CD14-positive monocyte (primary cell): Measurements from ENCODE around the gene DPP6. TPM values are rescaled to one million over a fixed set of nuclear protein-coding genes. Genes with fewer than 3 reads are reported as not detected.

Experiments
- DNase-seq, 3 donors: peaks; one replicate each; pipeline ENCODE4 v3.0.0-alpha.2; 2011 to 2022
- H2AFZ ChIP-seq: 2 replicates; pipeline ENCODE4 v1.6.0; 2012; ENCODE audit warnings: mild to moderate bottlenecking, low read depth, low read length, inconsistent platforms; ENCODE audit not compliant: insufficient read depth, poor library complexity, severe bottlenecking
- H3K27ac ChIP-seq, 2 donors: 1 replicate in 1 of 2; 2 replicates in 1 of 2; pipeline ENCODE4 v1.5.1; 2012 to 2013; ENCODE audit warnings: low read length in 2 of 2, control low read depth in 1 of 2, inconsistent platforms in 1 of 2, low read depth in 1 of 2, mild to moderate bottlenecking in 1 of 2
- H3K27me3 ChIP-seq, 2 donors: one replicate each; pipeline versions ENCODE4 v1.6.0 to v1.6.1; 2011 to 2013; ENCODE audit warnings: low read length in 2 of 2; ENCODE audit not compliant: control insufficient read depth in 2 of 2, insufficient read depth in 2 of 2
- H3K36me3 ChIP-seq, 2 donors: replicated peaks in 1 of 2; 1 replicate in 1 of 2; 2 replicates in 1 of 2; pipeline versions ENCODE4 v1.5.1 to v1.6.1; 2012 to 2013; ENCODE audit warnings: low read length in 2 of 2, control low read depth in 1 of 2, inconsistent platforms in 1 of 2, mild to moderate bottlenecking in 1 of 2; ENCODE audit not compliant: insufficient read depth in 2 of 2, control insufficient read depth in 1 of 2
- H3K4me1 ChIP-seq, 2 donors: 1 replicate in 1 of 2; 2 replicates in 1 of 2; pipeline versions ENCODE4 v1.5.1 to v1.6.1; 2012 to 2013; ENCODE audit warnings: low read length in 2 of 2, control low read depth in 1 of 2, inconsistent platforms in 1 of 2, mild to moderate bottlenecking in 1 of 2, moderate library complexity in 1 of 2; ENCODE audit not compliant: insufficient read depth in 2 of 2, control insufficient read depth in 1 of 2
- H3K4me2 ChIP-seq: replicated peaks from 2 replicates; pipeline ENCODE3; 2012; ENCODE audit warnings: low read length, moderate library complexity, mild to moderate bottlenecking; ENCODE audit not compliant: poor library complexity, severe bottlenecking; ENCODE audit errors: extremely low read depth
- H3K4me3 ChIP-seq, 3 experiments: fragments of 200-600 bp in 1 of 3; sonication (generic) in 1 of 3; replicated peaks in 1 of 3; 1 replicate in 2 of 3; 2 replicates in 1 of 3; pipeline ENCODE4 v1.5.1; 2011 to 2013; ENCODE audit warnings: low read length in 3 of 3, mild to moderate bottlenecking in 3 of 3, control low read depth in 2 of 3, low read depth in 2 of 3, inconsistent platforms in 1 of 3, moderate library complexity in 1 of 3
- H3K79me2 ChIP-seq: 2 replicates; pipeline ENCODE4 v1.6.0; 2012; ENCODE audit warnings: mild to moderate bottlenecking, control low read depth, inconsistent platforms, low read length, moderate library complexity; ENCODE audit not compliant: insufficient read depth
- H3K9ac ChIP-seq: 2 replicates; pipeline ENCODE4 v1.6.0; 2017; ENCODE audit warnings: low read length, mild to moderate bottlenecking; ENCODE audit not compliant: insufficient read depth, poor library complexity, severe bottlenecking
- H3K9me3 ChIP-seq, 2 donors: replicated peaks in 1 of 2; 1 replicate in 1 of 2; 2 replicates in 1 of 2; pipeline versions ENCODE4 v1.5.1 to v1.6.1; 2012 to 2013; ENCODE audit warnings: low read length in 2 of 2, control low read depth in 1 of 2; ENCODE audit not compliant: control insufficient read depth in 1 of 2, insufficient read depth in 1 of 2
- H4K20me1 ChIP-seq: 2 replicates; pipeline ENCODE4 v1.6.0; 2012; ENCODE audit warnings: mild to moderate bottlenecking, low read length, control low read depth, moderate library complexity; ENCODE audit not compliant: insufficient read depth
- H3K27ac Mint-ChIP-seq, 7 donors: one replicate each; pipeline ENCODE4 v1.8.0; 2020; ENCODE audit warnings: mild to moderate bottlenecking in 7 of 7, mixed read lengths in 7 of 7, moderate library complexity in 6 of 7, inconsistent platforms in 2 of 7
- H3K27me3 Mint-ChIP-seq, 3 donors: one replicate each; pipeline ENCODE4 v1.8.0; 2021 to 2022; ENCODE audit warnings: low read depth in 3 of 3, mild to moderate bottlenecking in 3 of 3, mixed read lengths in 3 of 3, moderate library complexity in 3 of 3, inconsistent platforms in 1 of 3
- H3K36me3 Mint-ChIP-seq, 2 donors: one replicate each; pipeline ENCODE4 v1.8.0; 2020; ENCODE audit warnings: mixed read lengths in 2 of 2, inconsistent platforms in 1 of 2, mild to moderate bottlenecking in 1 of 2
- H3K4me1 Mint-ChIP-seq: one replicate; pipeline ENCODE4 v1.8.0; 2020; ENCODE audit warnings: mild to moderate bottlenecking, mixed read lengths
- H3K4me3 Mint-ChIP-seq, 2 donors: one replicate each; pipeline ENCODE4 v1.8.0; 2020; ENCODE audit warnings: mild to moderate bottlenecking in 2 of 2, mixed read lengths in 2 of 2, moderate library complexity in 1 of 2
- H3K9me3 Mint-ChIP-seq, 7 donors: one replicate each; pipeline ENCODE4 v1.8.0; 2020 to 2022; ENCODE audit warnings: mixed read lengths in 7 of 7, mild to moderate bottlenecking in 6 of 7, moderate library complexity in 6 of 7, inconsistent platforms in 2 of 7
- WGBS: methylation state at CpG from one replicate; pipeline ENCODE4 v1.1.5; 2013; ENCODE audit warnings: missing lambda C conversion rate; ENCODE audit not compliant: insufficient coverage; 5-methylcytosine and 5-hydroxymethylcytosine counted together
- intact Hi-C, 2 donors: fragments of 100-400 bp; cut with micrococcal nuclease; formaldehyde crosslinking; loops; one replicate each; pipeline versions ENCODE4 v1.15.0 to v1.15.1; 2023
- polyA plus RNA-seq, 3 donors: library from polyadenylated mRNA; depleted of rRNA in 1 of 3; unstranded in 2 of 3; stranded (reverse) in 1 of 3; fragments of 300-500 nt in 2 of 3; fragments of >200 nt in 1 of 3; fragmentation: Illumina TruSeq in 2 of 3; gene quantifications; 1 replicate in 2 of 3; 2 replicates in 1 of 3; pipeline ENCODE4 v1.2.3, GENCODE V29; 2012 to 2021
- TF ChIP-seq, protein P1 (sequence below): fragments of 200-600 bp; IDR thresholded peaks from one replicate; pipeline ENCODE4 v1.8.0; 2022; ENCODE audit warnings: antibody characterized with exemption, mild to moderate bottlenecking

DPP6 gene
- polyA plus RNA-seq, 3 donors, result not detected

DNA sequence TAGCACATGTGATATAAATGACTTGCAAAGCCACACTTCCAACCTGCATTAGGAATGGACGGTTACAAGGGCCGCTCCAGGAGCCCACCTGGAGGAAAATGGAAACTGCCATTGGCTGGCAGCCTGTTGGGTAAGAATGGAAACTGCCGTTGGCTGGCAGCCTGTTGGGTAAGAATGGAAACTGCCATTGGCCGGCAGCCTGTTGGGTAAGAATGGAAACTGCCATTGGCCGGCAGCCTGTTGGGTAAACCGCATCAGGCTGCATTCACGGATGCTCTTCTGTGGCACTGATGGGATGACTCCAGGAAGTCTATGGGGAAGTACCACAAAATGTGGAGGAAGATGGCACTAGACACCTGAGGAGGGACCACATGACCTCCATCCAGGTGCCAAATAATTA, 143.1 kb downstream of the DPP6 start:
- TF ChIP-seq, protein P1, sequence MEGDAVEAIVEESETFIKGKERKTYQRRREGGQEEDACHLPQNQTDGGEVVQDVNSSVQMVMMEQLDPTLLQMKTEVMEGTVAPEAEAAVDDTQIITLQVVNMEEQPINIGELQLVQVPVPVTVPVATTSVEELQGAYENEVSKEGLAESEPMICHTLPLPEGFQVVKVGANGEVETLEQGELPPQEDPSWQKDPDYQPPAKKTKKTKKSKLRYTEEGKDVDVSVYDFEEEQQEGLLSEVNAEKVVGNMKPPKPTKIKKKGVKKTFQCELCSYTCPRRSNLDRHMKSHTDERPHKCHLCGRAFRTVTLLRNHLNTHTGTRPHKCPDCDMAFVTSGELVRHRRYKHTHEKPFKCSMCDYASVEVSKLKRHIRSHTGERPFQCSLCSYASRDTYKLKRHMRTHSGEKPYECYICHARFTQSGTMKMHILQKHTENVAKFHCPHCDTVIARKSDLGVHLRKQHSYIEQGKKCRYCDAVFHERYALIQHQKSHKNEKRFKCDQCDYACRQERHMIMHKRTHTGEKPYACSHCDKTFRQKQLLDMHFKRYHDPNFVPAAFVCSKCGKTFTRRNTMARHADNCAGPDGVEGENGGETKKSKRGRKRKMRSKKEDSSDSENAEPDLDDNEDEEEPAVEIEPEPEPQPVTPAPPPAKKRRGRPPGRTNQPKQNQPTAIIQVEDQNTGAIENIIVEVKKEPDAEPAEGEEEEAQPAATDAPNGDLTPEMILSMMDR, result no peak
- Histone ChIP-seq H3K36me3 (no peaks in the 10 kb centered on the region), H3K79me2 (no peaks in the 10 kb centered on the region), H3K4me1 (no peaks in the 10 kb centered on the region), H3K4me2 (no peak overlapping the region), H2AFZ (no peak overlapping the region), H3K9ac (no peak overlapping the region), H3K27ac (no peak overlapping the region), H3K4me3 (no peak overlapping the region), H3K9me3 (peaks cover 6 to 8% of the 10 kb centered on the region in 2 donors), H4K20me1 (no peaks in the 10 kb centered on the region), H3K27me3 (no peaks in the 10 kb centered on the region)
- DNase-seq, result no peak
- Mint-ChIP-seq H3K4me3 (no peak overlapping the region), H3K27me3 (no peaks in the 10 kb centered on the region), H3K4me1 (no peaks in the 10 kb centered on the region), H3K27ac (no peak overlapping the region), H3K36me3 (no peaks in the 10 kb centered on the region), H3K9me3 (peaks cover 3 to 38% (median 11%) of the 10 kb centered on the region in 7 donors)
- WGBS, result 96% methylated on average over 7 of the region's 7 CpGs
- intact Hi-C loops, result no loop called here

DNA sequence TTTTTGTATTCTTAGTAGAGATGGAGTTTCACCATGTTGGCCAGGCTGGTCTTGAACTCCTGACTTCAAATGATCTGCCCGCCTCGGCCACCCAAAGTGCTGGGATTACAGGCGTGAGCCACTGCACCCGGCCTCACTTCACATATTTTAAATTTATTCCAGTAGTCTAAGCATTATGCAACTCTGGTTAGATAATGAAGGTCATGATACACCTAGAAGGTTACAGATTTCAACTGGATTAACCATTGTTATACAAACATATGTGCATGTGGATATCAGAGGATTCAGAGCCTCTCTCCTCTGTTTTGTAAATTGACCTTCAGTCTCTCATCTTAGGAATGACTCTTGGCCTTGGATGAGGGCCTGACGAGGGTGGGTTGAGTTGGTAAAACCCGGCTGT, 146.3 kb downstream of the DPP6 start:
- Mint-ChIP-seq H3K4me3 (no peak overlapping the region), H3K4me1 (no peaks in the 10 kb centered on the region), H3K27me3 (peaks cover 0 to 2% (median 0%) of the 10 kb centered on the region in 3 donors), H3K9me3 (peaks cover 3 to 46% (median 14%) of the 10 kb centered on the region in 7 donors), H3K36me3 (no peaks in the 10 kb centered on the region), H3K27ac (no peak overlapping the region)
- H3K36me3 ChIP-seq, result no peaks in the 10 kb centered on the region
- intact Hi-C loops, result no loop called here
- H3K9me3 ChIP-seq, result peaks cover 8 to 11% of the 10 kb centered on the region in 2 donors
- DNase-seq, result no peak
- WGBS, result no CpG with 5 or more reads among the region's 6 CpGs
- H3K4me3 ChIP-seq, result no peak overlapping the region
- no peak overlapping the region for H3K4me2 ChIP-seq
- H2AFZ ChIP-seq, result no peak overlapping the region
- no peaks in the 10 kb centered on the region for H4K20me1 ChIP-seq
- H3K27me3 ChIP-seq, result no peaks in the 10 kb centered on the region
- no peak overlapping the region for H3K9ac ChIP-seq
- H3K4me1 ChIP-seq, result no peaks in the 10 kb centered on the region
- TF ChIP-seq, protein P1, result no peak
- no peak overlapping the region for H3K27ac ChIP-seq
- H3K79me2 ChIP-seq, result no peaks in the 10 kb centered on the region
